ENCODE data around the gene MARCHF10.

DNA sequence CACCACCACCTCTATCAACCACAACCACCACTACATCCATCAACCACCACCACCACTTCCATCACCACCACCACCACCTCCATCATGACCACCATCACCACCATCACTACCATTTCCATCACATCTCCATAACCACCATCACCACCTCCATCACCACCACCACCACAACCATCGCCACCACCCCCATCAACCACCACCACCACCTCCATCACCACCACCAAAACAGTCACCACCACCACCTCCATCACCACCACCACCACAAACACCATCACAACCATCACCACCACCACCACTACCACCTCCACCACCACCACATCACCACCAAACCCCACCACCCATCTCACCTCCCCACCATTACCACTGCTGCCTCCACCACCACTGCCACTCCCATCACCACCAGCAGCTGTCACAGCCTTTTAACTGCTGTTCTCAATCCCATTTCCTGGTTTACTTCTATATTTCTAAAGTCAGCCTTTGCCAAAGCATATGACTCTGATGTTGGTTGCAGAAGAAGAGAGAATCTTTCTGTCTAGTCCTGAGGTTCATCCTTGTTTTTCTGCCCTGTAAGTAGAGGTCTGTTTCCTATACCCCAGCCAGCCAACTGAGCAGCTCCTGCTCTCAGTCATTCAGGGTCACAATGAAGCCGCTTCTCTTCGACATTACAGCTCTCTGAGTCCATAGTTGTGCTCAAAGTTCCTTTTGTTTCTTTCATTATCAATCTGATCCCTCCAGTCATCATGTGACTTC is 14.0 kb downstream of the MARCHF10 start:
- TF ChIP-seq, protein P1, sequence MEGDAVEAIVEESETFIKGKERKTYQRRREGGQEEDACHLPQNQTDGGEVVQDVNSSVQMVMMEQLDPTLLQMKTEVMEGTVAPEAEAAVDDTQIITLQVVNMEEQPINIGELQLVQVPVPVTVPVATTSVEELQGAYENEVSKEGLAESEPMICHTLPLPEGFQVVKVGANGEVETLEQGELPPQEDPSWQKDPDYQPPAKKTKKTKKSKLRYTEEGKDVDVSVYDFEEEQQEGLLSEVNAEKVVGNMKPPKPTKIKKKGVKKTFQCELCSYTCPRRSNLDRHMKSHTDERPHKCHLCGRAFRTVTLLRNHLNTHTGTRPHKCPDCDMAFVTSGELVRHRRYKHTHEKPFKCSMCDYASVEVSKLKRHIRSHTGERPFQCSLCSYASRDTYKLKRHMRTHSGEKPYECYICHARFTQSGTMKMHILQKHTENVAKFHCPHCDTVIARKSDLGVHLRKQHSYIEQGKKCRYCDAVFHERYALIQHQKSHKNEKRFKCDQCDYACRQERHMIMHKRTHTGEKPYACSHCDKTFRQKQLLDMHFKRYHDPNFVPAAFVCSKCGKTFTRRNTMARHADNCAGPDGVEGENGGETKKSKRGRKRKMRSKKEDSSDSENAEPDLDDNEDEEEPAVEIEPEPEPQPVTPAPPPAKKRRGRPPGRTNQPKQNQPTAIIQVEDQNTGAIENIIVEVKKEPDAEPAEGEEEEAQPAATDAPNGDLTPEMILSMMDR (conservative IDR thresholded peaks at IDR 0.05; ENCODE audit: low read depth, low read length): no peak
- no peak for TF ChIP-seq BHLHE40 (IDR thresholded peaks at IDR 0.05; ENCODE audit: low read depth, low read length)
- no peak for TF ChIP-seq FOS (IDR thresholded peaks at IDR 0.05; ENCODE audit: low read depth, low read length)
- no peak for TF ChIP-seq CEBPB (IDR thresholded peaks at IDR 0.05; ENCODE audit: low read depth, low read length)
- TF ChIP-seq RAD21 (IDR thresholded peaks at IDR 0.05; ENCODE audit: low read length): no peak
- no peak for TF ChIP-seq CHD1 (IDR thresholded peaks at IDR 0.05; ENCODE audit: low read depth, low read length)
- TF ChIP-seq POLR2A (IDR thresholded peaks at IDR 0.05; ENCODE audit: low read depth, low read length): no peak
- no peak for TF ChIP-seq RFX5 (IDR thresholded peaks at IDR 0.05; ENCODE audit: low read depth, low read length)

All from IMR-90 (cell line).